ENCODE measurements around the gene PANK1. TPM values are rescaled to one million over a fixed set of nuclear protein-coding genes. Genes with fewer than 3 reads are reported as not detected.

PANK1 gene
- total and polyA plus RNA-seq, 2 of the 8 experiments (the other 6 are each of a cell fraction or from before 2014, with no cell fraction given) = 18.5 to 40.4 TPM

- TF ChIP-seq EGR1 (IDR thresholded peaks at IDR 0.05; ENCODE audit: borderline replicate concordance, low read depth, low read length) (no peak), RFX5 (IDR thresholded peaks at IDR 0.05; ENCODE audit: borderline replicate concordance, low read depth, low read length) (no peak), POLR2A (IDR thresholded peaks at IDR 0.05; ENCODE audit: control extremely low read depth in 1 of 2, low read depth in 2 of 2, low read length in 2 of 2) (no peak), RNF2 (IDR thresholded peaks at IDR 0.05; ENCODE audit: borderline replicate concordance, low read depth, low read length, missing control alignments, poor library complexity, severe bottlenecking) (no peak)
Measured at GRCh38 chr10:89664203-89664602, 19.2 kb upstream of the PANK1 start (continued).

All from H1 (cell line).